GM23338 (cell line): ENCODE results near the gene NUDT16L1.

Experiments
- CREB1 ChIP-seq: fragments of 250-450 bp; sonication (Bioruptor Pico); IDR thresholded peaks from 2 replicates; pipeline ENCODE4 v1.5.0; 2020; ENCODE audit warnings: low read depth, mild to moderate bottlenecking, moderate library complexity
- CTCF ChIP-seq, 2 experiments: fragments of 200-600 bp in 1 of 2; sonication (generic) in 1 of 2; conservative IDR thresholded peaks; 2 replicates each; pipeline versions ENCODE4 v1.5.1 to v1.6.1; 2016 to 2017; ENCODE audit warnings: antibody characterized with exemption in 2 of 2, low read depth in 2 of 2, mild to moderate bottlenecking in 2 of 2, moderate library complexity in 1 of 2
- EZH2 ChIP-seq: fragments of 200-600 bp; sonication (generic); IDR thresholded peaks from one replicate; pipeline ENCODE4 v1.8.0; 2017; ENCODE audit warnings: antibody characterized with exemption, mild to moderate bottlenecking, low read depth; ENCODE audit not compliant: unreplicated experiment
- EZH2phosphoT487 ChIP-seq: fragments of 200-600 bp; sonication (generic); IDR thresholded peaks from one replicate; pipeline ENCODE4 v1.8.1; 2018; ENCODE audit warnings: antibody characterized with exemption; ENCODE audit not compliant: unreplicated experiment
- JUNB ChIP-seq: IDR thresholded peaks from one replicate; pipeline ENCODE4 v1.6.1; 2016; ENCODE audit warnings: antibody characterized with exemption; ENCODE audit not compliant: unreplicated experiment
- POLR2AphosphoS5 ChIP-seq: IDR thresholded peaks from 2 replicates; pipeline ENCODE4 v1.6.1; 2016; ENCODE audit warnings: antibody characterized with exemption, low read depth
- REST ChIP-seq: IDR thresholded peaks from one replicate; pipeline ENCODE4 v1.6.1; 2018; ENCODE audit warnings: antibody characterized with exemption; ENCODE audit not compliant: unreplicated experiment
- ZNF114 ChIP-seq: fragments of 250-450 bp; sonication (Bioruptor Pico); IDR thresholded peaks from 2 replicates; pipeline ENCODE4 v1.5.0; 2020; ENCODE audit warnings: mild to moderate bottlenecking, moderate library complexity

DNA sequence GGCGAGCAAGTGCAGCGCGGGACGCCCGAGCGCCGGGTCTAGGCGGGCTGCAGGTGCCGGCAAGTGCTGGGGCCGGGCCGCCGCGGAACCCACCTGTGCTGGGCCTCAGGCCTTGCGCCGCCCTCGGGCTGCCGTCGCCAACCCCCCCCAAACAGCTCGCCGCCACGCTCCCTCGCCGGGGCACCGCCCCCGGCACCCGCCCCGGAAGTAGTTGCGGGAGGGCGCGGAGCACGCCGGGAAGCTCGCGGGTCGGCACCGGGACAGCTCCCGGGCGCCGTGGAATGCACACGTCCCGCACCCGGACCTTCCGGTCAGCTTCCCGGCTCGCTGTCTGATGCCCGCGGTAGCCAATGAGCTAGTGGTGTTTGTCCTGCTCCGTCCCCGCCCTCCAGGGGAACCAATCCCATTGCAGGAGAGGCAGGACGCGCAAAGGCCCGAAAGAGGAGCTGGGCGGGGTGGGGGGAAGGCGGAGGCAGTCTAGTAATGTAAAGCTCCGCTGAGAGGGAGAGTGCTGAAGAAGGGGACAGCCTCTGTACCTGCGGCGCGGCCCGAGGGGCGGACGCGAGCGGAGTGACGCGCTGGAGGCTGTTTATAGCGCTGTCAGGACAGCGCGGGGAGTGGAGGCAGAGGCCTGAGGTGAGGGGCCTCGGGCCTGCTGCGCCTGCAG is 40.8 kb downstream of the NUDT16L1 start, which contains the start of the genes ANKS3 and DNAAF8:
- peak; percentile 20 for TF ChIP-seq REST
- no peak for TF ChIP-seq CTCF (conservative IDR thresholded peaks at IDR 0.05; ENCODE audit: low read depth in 2 of 2)
- no peak for TF ChIP-seq JUNB
- TF ChIP-seq EZH2phosphoT487, result no peak
- no peak for TF ChIP-seq EZH2
- peak; percentile 62 for TF ChIP-seq POLR2AphosphoS5
- peak; percentile 74 for TF ChIP-seq CREB1 (CRISPR knock-in tag)
- no peak for TF ChIP-seq ZNF114
